Left lung (tissue), 10 donors: ENCODE measurements around the gene MYCN. TPM values are rescaled to one million over a fixed set of nuclear protein-coding genes. Genes with fewer than 3 reads are reported as not detected.

Source experiments
- ATAC-seq: fragments of 200-7000 bp; cut with Tn5 transposase; one replicate; pipeline ENCODE4 v1.9.1; 2020; ENCODE audit warnings: moderate library complexity
- DNase-seq, 4 donors: peaks; one replicate each; pipeline ENCODE4 v3.0.0-alpha.2; 2013 to 2020
- H3K27ac ChIP-seq, 2 donors: fragments of 200-600 bp; sonication (generic) in 1 of 2; one replicate each; pipeline versions ENCODE4 v1.5.0 to v1.8.0; 2020 to 2021
- H3K27me3 ChIP-seq, 2 donors: fragments of 200-600 bp; sonication (generic) in 1 of 2; one replicate each; pipeline versions ENCODE4 v1.5.0 to v1.8.0; 2020 to 2021
- H3K36me3 ChIP-seq, 2 donors: fragments of 200-600 bp; sonication (generic) in 1 of 2; one replicate each; pipeline versions ENCODE4 v1.5.0 to v1.8.0; 2020 to 2021
- H3K4me1 ChIP-seq, 2 donors: fragments of 200-600 bp; one replicate each; pipeline ENCODE4 v1.8.0; 2021
- H3K4me3 ChIP-seq, 2 donors: fragments of 200-600 bp; sonication (generic) in 1 of 2; one replicate each; pipeline versions ENCODE4 v1.5.0 to v1.8.0; 2020 to 2021; ENCODE audit warnings: mild to moderate bottlenecking in 1 of 2
- H3K9me3 ChIP-seq, 2 donors: fragments of 200-600 bp; sonication (generic) in 1 of 2; one replicate each; pipeline versions ENCODE4 v1.5.0 to v1.8.0; 2020 to 2021
- CTCF ChIP-seq, 2 donors: fragments of 200-600 bp; sonication (generic) in 1 of 2; IDR thresholded peaks; one replicate each; pipeline versions ENCODE4 v1.5.0 to v1.8.0; 2021; ENCODE audit warnings: antibody characterized with exemption in 2 of 2
- intact Hi-C, 2 donors: fragments of 100-400 bp; cut with DNase I; formaldehyde crosslinking; loops; one replicate each; pipeline versions ENCODE4 v1.11.2 to v1.14.2; 2022
- polyA plus RNA-seq, 6 donors: library from polyadenylated mRNA; unstranded; fragments of 120-200 nt; gene quantifications; one replicate each; pipeline ENCODE4 v1.2.1, GENCODE V29; 2013; ENCODE audit not compliant: insufficient read length in 6 of 6
- total RNA-seq, 2 donors: library from RNA; stranded (reverse); fragmentation: NEBNext Ultra II Directional; extraction: Animal tissue kit (Norgen Biotek cat#: 25700); gene quantifications; one replicate each; pipeline ENCODE4 v1.2.1, GENCODE V29; 2021
- donor health status: DM: no; HTN: yes; CAD: no.
- donor health status: DM: no; HTN: no; CAD: no.

MYCN gene
- total and polyA plus RNA-seq, 8 donors: 0.60 to 22.2 (median 17.8) TPM

GRCh38 chr2:15968280-15969178, 28.2 kb downstream of the MYCN start:
- no peak for DNase-seq

GRCh38 chr2:15969214-15969613, 28.9 kb downstream of the MYCN start:
- TF ChIP-seq CTCF (IDR thresholded peaks at IDR 0.05): no peak
- H3K4me1 ChIP-seq: no peaks in the 10 kb centered on the region
- peaks cover 0 to 12% of the 10 kb centered on the region in 2 donors for H3K27me3 ChIP-seq
- DNase-seq (no peak), ATAC-seq (no peak)
- H3K36me3 ChIP-seq: no peaks in the 10 kb centered on the region
- H3K27ac ChIP-seq: no peak overlapping the region
- intact Hi-C loops: no loop called here
- H3K4me3 ChIP-seq: no peak overlapping the region
- H3K9me3 ChIP-seq: no peaks in the 10 kb centered on the region

More at GRCh38 chr2:15968280-15969178, 28.2 kb downstream of the MYCN start:
- peaks cover 0 to 12% of the 10 kb centered on the region in 2 donors for H3K27me3 ChIP-seq
- H3K27ac ChIP-seq: no peak overlapping the region
- intact Hi-C loops: no loop called here
- no peaks in the 10 kb centered on the region for H3K36me3 ChIP-seq
- no peaks in the 10 kb centered on the region for H3K4me1 ChIP-seq
- ATAC-seq: no peak
- no peak for TF ChIP-seq CTCF (IDR thresholded peaks at IDR 0.05)
- no peaks in the 10 kb centered on the region for H3K9me3 ChIP-seq
- H3K4me3 ChIP-seq: no peak overlapping the region

DNA sequence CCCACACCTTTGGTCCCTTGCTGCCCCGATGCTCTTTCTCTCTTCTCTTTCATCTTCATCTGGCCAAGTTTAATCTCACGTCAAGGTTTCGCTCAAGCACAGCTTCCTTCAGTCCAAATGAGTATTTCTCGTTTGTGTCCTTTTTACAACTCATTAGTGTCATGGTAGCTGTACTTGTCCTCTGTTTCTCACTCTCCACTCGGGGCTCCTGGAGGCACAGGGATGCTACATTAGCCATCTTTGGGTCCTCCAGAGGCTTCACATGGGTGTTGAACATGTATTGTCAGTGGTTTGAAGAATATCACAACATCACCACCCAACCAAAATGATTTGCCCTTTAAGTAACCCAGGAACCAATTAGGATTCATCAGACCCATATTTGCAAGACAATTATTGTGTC, 30.4 kb downstream of the MYCN start:
- Histone ChIP-seq H3K27ac (no peak overlapping the region), H3K9me3 (no peaks in the 10 kb centered on the region), H3K27me3 (peaks cover 0 to 12% of the 10 kb centered on the region in 2 donors), H3K4me1 (no peaks in the 10 kb centered on the region), H3K4me3 (no peak overlapping the region), H3K36me3 (no peaks in the 10 kb centered on the region)
- TF ChIP-seq CTCF (IDR thresholded peaks at IDR 0.05): no peak
- DNase-seq (no peak), ATAC-seq (no peak)
- intact Hi-C loops: no loop called here

GRCh38 chr2:15971351-15971750, 31.0 kb downstream of the MYCN start:
- Histone ChIP-seq H3K36me3 (no peaks in the 10 kb centered on the region), H3K4me1 (no peaks in the 10 kb centered on the region), H3K27me3 (peaks cover 0 to 12% of the 10 kb centered on the region in 2 donors), H3K4me3 (no peak overlapping the region), H3K27ac (no peak overlapping the region), H3K9me3 (no peaks in the 10 kb centered on the region)
- ATAC-seq (no peak), DNase-seq (no peak)
- intact Hi-C loops: no loop called here
- TF ChIP-seq CTCF (IDR thresholded peaks at IDR 0.05): no peak

- no peaks in the 10 kb centered on the region for H3K9me3 ChIP-seq
- H3K27ac ChIP-seq: no peak overlapping the region
- TF ChIP-seq CTCF (IDR thresholded peaks at IDR 0.05): no peak
- DNase-seq: no peak
- H3K4me3 ChIP-seq: no peak overlapping the region
- H3K36me3 ChIP-seq: no peaks in the 10 kb centered on the region
- intact Hi-C loops: no loop called here
- no peaks in the 10 kb centered on the region for H3K4me1 ChIP-seq
- peaks cover 0 to 12% of the 10 kb centered on the region in 2 donors for H3K27me3 ChIP-seq
- no peak for ATAC-seq
Observed at GRCh38 chr2:15971831-15972522, 31.6 kb downstream of the MYCN start.
